ELR (cell line): Measurements from ENCODE around the gene ZKSCAN1.
"Not testable (repeated sequence)": the region's sequence is repeated elsewhere in the genome, so short reads cannot be mapped to it uniquely, and the experiment has no call there.

Experiments
- DNase-seq: peaks from one replicate; pipeline ENCODE4 v3.0.0-alpha.2; 2015; ENCODE audit warnings: low read depth

The ZKSCAN1 gene

DNA sequence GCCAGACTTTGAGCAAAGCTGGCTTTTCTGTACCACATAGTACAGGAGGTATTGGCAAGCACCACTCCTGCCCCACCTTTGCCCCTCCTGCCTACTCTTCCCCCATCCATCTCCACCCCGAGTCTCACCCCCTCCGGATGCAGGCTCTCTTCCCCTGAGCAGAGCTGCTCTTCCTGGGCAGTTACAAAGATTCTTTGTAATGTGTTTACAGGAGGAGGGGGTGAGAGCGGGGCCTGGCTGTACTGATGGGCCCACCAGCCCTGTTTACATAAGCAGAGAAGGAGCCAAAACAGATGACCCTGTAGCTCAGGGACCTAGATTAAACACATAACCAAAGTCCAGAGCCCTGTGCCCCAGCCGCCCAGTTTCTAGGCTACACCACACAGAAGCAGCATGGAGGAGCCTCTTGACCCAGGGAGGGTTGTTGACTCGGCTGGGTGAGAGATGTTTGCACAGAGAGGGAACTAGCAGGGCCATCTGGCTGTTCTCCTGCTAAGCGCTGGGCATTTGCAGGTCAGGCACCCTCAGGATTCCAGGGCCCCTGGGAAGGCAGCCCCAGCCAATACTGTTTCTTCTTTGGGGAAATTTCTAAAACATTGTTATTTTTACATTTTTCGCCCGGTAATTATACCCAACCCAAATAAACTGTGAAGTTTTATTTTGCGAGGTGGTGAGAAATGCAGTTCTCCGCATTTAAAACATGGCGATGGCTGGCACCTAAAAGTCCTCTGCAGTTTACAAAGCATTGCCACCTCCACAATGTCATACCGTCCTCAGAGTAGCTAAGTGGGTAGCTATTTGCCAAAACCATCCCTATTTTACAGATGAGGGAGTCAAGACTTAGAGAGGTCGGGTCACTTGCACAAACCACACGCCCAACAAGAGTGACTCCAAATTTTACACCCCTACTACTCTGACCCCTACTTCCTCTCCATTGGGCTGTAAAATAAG lies 11.4 kb upstream of the ZKSCAN1 start:
- no peak for DNase-seq

DNA sequence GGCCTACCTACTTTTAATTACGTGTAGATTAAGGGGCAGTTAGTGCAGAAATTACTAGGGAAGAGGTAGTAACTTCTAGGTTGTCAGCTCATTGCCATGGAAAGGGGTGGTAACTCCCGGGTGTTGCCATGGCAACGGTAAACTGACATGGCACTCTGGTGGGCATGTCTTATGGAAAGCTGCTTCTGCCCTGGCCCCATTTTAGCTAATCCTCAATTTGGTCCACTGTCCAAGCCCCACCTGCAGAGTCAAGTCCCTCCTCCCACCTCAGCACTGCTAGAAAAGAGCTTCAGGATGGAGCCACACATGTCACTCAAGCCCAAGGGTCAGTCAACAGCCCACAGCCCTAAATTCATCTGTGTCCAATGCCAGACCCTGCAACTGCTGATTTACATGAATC lies 7.5 kb upstream of the ZKSCAN1 start:
- no peak for DNase-seq

DNA sequence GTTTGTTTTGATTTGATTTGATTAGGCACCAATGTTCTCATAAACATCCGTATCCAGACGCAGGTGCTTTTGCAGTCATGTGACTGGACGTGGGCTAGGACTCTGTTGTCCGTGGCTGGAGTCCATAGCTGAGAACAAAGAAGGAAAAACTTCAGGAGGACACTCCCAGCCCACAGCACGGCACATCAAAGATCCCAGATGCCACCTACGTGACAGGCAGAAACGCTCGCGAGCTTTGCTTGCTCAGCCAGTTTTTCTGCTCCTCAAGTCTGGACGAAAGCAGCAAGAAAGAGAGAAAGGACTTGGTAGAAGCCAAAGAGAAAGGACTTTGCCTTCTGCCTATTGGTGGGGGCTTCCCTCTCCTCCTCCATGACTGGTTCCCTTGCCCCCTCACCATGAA lies 6.9 kb upstream of the ZKSCAN1 start:
- no peak for DNase-seq

DNA sequence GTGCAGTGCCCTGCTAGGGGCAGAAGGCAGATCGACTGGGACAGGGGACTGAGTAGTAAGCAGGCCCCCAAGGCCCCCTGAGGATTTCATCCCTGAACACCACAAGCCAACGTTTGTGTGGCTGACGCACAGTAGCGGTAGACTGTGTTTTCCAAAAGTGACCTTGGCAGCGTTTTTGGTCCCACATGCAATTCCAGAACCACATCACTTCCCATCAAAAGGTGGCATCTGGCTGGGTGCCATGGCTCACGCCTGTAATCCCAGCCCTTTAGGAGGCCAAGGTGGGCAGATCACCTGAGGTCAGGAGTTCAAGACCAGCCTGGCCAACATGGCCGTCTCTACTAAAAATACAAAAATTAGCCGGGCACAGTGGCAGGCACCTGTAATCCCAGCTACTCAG lies 5.4 kb upstream of the ZKSCAN1 start:
- not testable (repeated sequence) for DNase-seq

DNA sequence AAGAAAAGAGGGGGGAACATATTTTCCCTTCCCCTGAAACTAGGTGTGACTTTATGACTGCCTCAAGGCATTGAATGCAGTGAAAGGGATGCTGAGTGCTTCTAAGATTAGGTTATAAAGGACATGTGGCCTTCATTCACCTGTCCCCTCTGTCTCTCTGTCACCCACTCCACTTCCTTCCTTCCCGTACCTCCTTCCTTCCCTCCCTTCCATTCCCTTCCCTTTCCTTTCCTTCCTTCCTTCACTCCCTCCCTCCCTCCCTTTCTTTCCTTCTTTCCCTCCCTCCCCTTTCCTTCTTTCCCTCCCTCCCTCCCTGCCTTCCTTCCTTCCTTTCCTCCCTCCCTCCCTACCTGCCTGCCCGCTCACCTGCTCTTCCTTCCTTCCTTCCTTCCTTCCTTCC lies 4.5 kb upstream of the ZKSCAN1 start:
- no peak for DNase-seq

DNA sequence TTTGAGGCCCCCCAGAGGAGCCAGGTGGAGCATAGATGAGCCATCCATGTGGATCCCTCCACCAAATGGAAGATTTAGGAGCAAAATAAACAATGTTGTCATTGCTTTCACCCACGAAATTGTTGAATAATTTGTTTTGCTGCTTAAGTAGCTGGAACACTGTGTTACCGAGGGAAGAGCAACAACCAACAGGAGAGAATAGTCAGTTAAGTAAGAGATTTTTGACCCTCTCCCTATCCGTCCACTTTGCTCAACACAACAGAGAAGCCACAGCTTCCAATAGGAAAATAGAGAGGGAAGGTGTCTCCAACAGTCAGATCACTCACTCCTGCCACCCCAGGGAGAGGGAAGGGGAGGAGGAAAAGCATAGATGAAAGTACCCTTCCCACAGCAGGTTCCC lies 3.9 kb upstream of the ZKSCAN1 start:
- no peak for DNase-seq

DNA sequence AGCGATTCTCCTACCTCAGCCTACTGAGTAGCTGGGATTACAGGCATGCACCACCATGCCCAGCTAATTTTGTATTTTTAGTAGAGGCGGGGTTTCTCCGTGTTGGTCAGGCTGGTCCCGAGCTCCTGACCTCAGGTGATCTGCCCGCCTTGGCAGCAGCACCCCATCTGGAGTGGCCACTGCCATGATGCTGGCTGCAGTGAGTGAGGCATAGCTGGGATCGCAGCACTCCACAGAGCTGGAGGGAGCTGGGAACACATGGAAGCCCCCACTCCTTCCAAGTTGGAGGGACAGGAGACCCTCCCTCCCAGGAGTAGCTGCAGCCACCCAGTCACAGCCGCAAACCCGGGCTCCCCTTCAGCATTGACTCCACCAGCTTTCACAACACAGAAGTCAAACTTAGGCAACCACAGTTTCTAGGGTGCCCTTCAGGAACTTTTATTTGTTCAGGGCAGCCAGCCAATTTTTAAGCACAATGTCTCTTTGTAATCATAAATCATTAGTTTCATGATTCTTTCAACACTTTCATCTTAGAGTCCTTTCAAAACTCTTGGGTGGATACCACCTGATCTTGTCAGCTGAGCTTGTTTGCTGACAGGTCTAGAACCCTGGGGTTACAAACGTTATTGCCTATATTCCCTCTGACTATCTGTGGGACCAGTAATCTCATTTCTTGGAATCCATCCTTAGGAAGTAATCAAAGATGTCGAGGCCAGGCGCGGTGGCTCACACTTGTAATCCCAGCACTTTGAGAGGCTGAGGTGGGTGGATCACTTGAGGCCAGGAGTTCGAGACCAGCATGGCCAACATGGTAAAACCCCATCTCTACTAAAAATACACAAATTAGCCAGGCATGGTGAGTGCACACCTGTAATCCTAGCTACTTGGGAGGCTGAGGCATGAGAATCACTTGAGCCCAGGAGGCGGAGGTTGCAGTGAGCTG lies 2.7 kb upstream of the ZKSCAN1 start:
- DNase-seq = not testable (repeated sequence)

DNA sequence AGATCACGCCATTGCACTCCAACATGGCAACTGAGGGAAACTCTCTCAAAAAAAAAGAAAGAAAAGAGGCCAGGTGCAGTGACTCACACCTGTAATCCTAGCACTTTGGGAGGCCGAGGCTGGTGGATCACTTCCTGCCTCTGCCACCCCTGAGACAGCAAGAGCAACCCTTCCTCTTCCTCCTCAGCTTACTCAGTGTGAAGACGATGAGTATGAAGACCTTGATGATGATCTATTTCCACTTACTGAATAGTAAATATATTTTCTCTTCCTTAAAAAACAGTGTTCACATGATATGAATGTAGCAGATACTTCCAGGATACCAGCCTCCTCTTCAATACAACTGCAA lies 2.1 kb upstream of the ZKSCAN1 start:
- DNase-seq = no peak

DNA sequence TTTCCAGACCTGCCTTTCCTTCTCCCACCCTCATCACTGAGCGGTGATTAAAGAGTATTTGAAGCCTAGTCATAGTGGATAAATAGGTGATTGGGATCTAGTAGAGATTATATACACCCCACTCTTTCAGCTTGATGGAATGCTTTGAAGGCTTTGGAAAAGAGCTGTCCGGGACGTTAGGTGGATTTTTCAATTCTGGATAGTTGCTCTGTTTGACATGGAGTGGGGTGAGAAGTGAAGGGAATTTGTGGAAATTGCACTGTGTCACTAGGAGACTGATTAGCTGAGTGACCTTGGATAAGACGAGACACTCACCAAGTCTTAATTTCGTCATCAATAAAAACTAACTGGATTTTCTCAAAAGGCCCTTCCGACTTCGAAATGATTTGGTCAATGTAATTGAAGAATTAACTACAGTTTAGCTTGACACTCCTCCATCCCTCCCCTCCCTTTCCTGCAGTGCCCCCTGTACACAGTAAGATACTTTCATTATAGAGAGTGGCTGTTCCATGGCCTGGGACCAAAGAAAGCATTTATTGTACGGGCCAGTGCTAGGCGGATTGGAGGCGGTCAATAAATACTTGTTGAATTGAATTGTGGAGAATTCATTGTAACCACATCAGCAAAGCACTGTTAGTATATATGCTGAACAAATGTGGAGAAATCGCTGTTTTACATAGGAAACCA lies 962 bp downstream of the ZKSCAN1 start:
- peak; percentile 13 for DNase-seq

DNA sequence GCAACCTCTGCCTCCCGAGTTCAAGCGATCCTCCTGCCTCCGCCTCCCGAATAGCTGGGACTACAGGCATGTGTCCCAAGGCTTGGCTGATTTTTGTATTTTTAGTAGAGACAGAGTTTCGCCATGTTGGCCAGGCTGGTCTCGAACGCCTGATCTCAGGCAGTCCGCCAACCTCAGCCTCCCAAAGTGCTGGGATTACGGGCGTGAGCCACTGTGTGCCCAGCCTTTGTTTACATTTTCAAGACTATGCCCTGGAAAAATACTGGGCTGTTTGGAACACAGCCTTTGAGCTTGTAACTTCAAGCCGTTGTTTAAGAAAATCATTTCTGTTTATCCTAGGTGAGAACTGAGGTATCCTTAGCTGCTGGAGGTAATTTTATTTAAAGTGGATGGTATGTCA lies 1.9 kb downstream of the ZKSCAN1 start:
- no peak for DNase-seq

DNA sequence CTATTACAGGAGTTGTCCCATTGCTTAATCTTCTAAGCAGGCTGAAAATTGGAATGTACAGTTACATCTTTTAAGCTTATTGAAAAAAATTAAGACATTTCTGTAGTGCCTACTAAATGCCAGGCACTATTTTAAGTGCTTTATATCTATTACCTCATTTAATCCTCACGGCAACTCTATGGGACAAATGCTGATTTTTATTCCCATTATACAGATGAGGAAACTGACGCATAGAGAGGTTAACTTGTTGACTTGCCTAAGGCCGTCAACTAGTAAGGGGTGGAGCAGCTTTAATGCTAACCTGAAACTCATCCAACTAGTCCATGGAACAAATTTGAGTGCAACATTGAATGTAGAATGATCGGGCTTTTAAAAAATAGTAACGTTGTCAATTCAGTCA lies 2.5 kb downstream of the ZKSCAN1 start:
- DNase-seq = no peak

DNA sequence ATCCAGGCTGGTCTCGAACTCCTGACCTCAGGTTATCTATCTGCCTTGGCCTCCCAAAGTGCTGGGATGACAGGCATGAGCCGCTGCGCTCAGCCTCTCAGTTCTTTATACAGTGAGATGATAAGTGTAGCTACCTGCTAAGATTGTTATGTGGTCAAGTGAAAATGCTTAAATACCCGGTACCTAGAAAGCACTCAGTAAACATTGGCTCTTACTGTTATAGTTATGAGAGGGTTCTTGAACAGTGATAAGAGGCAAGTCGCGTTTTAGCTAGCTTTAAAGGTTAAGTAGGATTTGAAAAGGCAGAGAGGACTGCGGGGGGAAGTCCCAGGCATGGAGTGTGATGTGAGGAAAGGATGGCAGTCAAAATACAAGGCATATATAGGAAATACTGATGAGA lies 4.5 kb downstream of the ZKSCAN1 start:
- DNase-seq = no peak

DNA sequence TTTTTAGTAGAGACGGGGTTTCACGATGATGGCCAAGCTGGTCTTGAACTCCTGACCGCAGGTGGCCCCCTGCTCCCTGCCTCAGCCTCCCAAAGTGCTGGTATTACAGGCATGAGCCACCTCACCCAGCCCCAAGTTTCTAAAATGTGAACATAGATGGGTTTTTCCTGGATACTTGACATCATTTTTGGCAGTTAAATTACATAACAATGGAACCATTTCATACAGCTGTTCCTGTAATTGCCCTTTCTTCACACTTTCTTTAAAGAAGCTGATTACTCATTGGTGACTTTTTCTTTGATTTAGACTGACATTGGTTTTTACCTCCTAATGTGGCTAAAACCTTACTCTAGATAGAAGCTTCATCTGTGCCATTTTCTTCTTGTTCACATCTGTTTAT lies 5.9 kb downstream of the ZKSCAN1 start:
- no peak for DNase-seq

DNA sequence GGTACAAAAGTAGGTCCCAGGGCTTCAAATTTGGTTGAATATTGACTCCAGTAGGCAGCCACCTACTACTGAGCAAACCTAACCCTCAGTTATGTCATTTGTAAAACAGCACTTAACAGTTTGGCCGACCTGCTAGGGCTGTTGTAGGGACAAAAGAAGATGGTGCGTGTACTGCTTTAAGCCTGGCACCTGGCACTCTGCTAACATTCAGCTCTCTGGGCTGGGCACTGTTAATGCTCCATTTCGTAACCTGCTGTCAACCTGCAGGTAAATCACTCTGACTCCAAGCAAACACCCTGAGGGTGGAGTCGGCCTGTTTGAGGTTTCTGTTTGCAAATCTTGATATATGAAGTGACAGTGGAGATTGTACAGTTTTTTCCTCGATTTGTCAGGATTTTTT lies 7.2 kb downstream of the ZKSCAN1 start:
- no peak for DNase-seq

DNA sequence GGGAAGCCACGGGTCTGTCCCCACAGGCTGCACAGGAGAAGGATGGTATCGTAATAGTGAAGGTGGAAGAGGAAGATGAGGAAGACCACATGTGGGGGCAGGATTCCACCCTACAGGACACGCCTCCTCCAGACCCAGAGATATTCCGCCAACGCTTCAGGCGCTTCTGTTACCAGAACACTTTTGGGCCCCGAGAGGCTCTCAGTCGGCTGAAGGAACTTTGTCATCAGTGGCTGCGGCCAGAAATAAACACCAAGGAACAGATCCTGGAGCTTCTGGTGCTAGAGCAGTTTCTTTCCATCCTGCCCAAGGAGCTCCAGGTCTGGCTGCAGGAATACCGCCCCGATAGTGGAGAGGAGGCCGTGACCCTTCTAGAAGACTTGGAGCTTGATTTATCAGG lies 8.1 kb downstream of the ZKSCAN1 start:
- DNase-seq = no peak

DNA sequence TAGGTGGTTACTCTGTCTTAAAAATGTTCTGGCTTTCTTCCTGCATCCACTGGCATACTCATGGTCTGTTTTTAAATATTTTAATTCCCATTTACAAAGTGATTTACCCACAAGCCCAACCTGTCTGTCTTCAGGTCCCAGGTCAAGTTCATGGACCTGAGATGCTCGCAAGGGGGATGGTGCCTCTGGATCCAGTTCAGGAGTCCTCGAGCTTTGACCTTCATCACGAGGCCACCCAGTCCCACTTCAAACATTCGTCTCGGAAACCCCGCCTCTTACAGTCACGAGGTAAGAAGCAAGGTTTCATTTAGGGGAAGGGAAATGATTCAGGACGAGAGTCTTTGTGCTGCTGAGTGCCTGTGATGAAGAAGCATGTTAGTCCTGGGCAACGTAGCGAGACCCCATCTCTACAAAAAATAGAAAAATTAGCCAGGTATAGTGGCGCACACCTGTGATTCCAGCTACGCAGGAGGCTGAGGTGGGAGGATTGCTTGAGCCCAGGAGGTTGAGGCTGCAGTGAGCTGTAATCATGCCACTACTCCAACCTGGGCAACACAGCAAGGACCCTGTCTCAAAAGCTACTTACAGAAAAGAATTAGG lies 8.7 kb downstream of the ZKSCAN1 start:
- DNase-seq = no peak

DNA sequence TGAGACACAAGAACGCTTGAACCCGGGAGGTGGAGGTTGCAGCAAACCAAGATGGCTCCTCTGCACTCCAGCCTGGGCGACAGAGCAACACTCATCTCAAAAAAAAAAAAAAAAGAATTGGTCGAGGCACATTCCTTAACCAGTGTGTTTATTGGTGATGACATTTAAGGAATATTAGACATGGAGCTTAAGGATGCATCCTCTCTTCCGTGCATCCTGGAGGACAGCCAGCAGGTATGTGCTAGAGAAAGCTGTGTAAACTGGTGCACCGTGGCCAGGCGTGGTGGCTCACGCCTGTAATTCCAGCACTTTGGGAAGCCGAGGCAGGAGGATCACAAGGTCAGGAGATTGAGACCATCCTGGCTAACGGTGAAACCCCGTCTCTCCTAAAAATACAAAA lies 11.8 kb downstream of the ZKSCAN1 start:
- DNase-seq = no peak

DNA sequence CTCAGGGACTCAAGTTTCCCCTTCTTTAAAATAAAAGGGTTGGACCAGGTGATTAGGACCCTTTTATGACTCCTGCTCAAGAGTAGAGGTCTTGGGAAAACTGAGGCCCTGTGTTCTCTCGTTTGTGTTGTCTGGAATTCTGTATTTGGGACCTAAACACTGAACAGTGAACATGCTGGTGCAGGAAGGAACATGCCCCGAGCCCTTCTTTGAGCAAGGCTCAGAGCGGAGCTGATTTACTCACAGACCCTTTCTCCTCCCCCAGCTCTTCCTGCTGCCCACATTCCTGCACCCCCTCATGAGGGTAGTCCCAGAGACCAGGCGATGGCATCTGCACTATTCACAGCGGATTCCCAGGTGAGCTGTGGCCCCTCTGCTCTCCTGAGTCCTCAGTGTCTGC lies 14.2 kb downstream of the ZKSCAN1 start:
- no peak for DNase-seq

DNA sequence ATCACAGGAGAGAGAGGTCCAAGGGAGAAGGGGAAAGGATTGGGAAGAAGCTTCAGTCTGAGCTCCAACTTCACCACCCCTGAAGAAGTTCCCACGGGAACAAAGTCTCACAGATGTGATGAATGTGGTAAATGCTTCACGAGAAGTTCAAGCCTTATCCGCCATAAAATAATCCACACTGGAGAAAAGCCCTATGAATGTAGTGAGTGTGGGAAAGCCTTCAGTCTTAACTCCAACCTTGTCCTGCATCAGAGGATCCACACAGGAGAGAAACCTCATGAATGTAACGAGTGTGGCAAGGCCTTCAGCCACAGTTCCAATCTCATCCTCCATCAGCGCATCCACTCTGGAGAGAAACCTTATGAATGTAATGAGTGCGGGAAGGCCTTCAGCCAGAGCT lies 18.1 kb downstream of the ZKSCAN1 start:
- DNase-seq = no peak

DNA sequence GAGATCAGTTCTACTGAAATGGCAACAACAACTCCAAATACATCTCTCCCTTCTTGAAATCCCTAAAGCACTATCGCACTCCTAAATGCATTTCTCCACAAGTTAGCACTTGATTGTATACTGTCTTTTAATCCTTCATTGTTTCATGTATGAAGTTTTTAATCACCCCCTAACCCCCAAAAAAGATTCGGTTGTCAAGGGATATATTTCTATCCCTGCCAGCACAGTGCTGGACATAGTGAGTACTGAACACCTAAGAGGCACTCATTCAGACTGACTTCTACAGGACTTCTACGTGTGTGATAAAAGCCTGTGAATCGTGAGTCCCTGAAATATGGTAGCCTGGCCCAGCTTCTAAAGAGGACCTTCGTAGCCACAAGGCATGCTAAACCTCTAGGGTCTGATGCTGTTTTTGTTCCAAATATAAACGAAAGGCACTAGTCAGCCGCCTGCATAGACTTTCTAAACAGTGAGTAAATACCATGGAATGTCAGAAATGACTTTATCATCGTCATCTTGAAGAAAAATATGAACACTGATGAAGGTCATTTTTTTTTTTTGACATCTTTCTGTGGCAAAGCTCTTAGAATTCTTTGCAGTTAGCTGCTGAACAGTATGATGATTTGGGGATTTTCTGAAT lies 19.6 kb downstream of the ZKSCAN1 start:
- DNase-seq = peak; percentile 34

DNA sequence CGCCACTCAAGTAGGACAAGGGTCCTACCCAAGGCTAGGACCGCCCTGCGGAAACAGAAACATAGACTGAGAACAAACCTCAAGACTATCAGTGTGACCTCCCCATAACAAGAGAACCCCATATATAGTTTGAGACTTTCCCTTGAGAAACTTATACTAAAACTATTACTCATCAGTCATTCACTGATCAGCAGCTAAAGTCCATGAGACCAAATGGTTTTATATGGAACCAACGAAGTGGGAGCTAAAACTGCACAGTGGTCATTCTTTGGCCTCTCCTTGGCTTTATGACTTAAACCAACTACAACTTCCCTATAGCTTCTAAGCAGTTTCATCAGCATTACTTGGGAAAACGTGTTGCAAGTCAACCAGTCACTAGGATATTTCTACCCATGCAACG lies 20.5 kb downstream of the ZKSCAN1 start:
- DNase-seq = no peak

DNA sequence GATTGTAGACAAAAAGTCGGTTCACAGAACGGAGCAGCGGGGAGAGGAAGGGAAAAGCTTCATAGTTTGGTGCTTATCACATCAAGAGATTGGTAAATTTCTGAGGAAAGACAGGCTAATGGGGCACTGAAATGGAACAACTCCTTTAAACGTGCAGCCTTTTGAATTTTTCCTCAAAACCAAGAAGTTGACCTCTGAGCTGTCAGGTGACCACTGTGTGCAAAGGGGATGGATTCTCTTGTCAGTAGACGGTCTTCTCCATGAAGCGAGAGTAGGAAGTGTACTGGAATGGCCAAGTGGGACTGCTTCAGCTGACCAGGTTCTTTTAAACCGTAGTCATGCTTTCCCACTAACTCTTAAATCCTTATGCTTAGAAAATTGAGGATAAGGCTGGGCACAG lies 22.9 kb downstream of the ZKSCAN1 start:
- no peak for DNase-seq
